GM18508 (cell line): ENCODE data around the gene PCYT1A.
"Not testable (repeated sequence)": the region's sequence is repeated elsewhere in the genome, so short reads cannot be mapped to it uniquely, and the experiment has no call there.

Source experiments
- ATAC-seq: cut with Tn5 transposase; IDR thresholded peaks from one replicate; pipeline ENCODE4 v1.9.1; 2021; ENCODE audit warnings: moderate number of reproducible peaks; ENCODE audit not compliant: insufficient read depth, unreplicated experiment

The PCYT1A gene

DNA sequence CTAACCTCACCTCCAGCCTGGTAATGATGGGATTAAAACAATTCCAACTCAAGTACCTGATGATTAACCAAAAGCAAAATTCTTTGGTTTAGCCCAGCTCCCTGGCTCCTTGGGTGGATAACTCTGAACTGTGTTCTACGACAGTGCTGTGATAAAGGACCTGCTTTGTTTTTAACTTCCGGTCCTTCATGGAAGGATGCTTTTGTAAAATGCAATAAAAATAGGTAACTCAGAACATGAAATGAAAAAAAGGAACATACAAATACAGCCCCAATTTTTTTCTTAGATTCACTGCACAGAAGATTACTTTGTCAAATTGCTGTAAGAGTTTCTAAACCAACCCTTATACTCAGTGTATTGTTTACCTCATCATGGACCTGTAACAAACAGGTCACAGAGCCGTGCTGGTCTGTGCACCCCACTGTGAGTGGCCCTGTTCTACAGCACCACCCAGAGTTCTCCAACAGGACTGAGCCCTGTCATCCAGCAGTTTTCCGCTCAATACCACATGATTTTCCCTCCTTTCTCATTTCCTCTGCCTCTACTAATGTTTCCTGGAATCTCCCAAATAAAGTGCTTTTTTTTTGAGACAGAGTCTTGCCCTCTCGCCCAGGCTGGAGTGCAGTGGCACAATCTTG is 4.9 kb upstream of the PCYT1A start:
- no peak for ATAC-seq

DNA sequence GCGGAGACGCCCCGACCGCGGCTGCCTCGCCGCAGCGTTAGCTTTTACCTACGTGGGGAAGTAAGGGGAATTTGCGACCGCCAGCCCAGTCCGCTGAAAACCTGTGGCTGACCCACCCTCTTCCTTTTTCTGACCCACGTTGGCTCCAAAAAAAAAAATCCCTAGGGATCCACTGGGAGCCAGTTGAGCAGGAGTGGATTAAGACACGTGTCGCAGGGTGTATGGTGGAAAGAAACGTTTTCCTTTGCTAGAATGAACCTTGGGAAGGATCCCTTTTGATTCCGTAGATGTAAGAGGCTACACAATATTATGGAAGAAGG is 575 bp upstream of the PCYT1A start:
- ATAC-seq: no peak

DNA sequence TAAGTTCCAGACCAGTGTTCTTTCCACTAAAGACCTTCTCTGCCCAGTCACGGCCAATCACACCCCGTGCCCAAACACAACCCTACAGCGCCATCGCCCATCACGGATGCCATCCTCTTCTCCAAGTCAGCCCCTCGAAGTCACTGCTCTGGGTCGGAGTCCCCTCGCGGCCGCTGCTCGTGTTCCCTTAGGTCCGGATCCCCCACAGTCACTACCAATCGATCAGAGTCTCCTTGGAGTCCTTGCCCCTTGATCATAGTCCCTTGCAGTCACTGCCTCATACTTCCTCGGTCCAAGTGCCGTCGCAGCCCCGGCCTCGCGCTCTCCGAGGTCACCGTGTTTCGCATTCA is 461 bp downstream of the PCYT1A start:
- no peak for ATAC-seq

GRCh38 chr3:196284396-196284795 is 3.1 kb downstream of the PCYT1A start:
- ATAC-seq: no peak

- no peak for ATAC-seq
These were observed 5.6 kb downstream of the PCYT1A start for GRCh38 chr3:196281962-196282361.

DNA sequence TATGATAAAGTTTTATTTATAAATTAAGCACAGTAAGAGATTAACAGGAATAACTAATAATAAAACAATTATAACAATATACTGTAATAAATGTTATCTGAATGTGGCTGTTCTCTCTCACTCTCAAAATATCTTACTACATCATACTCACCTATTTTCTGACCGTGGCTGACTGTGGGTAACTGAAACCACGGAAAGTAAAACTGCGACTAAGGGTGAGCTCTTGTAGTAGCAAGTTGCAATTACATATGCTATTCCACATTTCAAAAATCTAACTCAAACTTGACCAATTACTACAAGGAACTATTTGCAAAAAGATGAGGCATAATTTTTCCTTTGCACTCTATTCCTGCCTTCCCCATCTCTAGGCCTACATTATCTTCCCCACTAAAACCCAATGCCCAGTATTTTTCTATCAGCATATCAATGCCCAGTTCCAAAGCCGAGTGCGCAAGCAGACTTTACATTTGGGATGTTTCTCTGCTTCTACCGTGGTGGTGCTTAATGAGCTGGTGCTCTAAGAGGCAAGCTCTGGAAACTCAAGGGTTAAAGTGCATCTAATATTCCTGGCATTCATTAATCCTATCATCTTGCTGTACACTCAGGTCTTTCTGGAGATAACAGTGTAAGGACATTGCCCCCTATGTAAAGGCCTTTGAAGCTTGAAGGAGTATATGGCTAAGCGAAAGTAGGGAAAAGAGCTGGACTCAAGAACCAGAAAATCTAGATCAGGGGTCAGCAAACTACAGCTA is 6.7 kb downstream of the PCYT1A start:
- ATAC-seq: no peak

- ATAC-seq: no peak
These were observed 12.4 kb downstream of the PCYT1A start for GRCh38 chr3:196275126-196275525.

- ATAC-seq: peak; percentile 57
These were observed 12.9 kb downstream of the PCYT1A start for GRCh38 chr3:196274585-196274984.

- ATAC-seq: no peak
These were observed 13.9 kb downstream of the PCYT1A start for GRCh38 chr3:196273655-196274054.

DNA sequence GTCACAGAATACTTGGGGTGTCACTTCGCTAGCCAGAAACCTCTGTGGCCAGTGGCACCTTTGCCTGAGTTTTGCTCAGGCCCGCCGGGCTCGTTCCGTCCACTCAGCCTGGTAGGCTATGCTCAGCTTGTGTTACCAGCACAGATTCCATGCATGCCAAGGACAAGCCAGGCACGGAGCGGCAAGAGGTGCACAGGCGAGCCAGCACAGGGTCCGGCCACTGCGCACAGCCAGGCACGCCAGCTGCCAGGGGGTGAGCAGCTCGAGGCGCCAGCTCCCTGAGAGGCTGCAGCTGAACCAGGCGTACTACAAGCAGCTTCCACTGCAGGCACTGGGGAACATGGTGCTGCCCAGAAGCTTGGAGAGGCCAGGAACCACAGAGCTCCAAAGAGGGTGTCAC is 14.7 kb downstream of the PCYT1A start:
- ATAC-seq: no peak

GRCh38 chr3:196270499-196270898 is 17.0 kb downstream of the PCYT1A start:
- no peak for ATAC-seq

DNA sequence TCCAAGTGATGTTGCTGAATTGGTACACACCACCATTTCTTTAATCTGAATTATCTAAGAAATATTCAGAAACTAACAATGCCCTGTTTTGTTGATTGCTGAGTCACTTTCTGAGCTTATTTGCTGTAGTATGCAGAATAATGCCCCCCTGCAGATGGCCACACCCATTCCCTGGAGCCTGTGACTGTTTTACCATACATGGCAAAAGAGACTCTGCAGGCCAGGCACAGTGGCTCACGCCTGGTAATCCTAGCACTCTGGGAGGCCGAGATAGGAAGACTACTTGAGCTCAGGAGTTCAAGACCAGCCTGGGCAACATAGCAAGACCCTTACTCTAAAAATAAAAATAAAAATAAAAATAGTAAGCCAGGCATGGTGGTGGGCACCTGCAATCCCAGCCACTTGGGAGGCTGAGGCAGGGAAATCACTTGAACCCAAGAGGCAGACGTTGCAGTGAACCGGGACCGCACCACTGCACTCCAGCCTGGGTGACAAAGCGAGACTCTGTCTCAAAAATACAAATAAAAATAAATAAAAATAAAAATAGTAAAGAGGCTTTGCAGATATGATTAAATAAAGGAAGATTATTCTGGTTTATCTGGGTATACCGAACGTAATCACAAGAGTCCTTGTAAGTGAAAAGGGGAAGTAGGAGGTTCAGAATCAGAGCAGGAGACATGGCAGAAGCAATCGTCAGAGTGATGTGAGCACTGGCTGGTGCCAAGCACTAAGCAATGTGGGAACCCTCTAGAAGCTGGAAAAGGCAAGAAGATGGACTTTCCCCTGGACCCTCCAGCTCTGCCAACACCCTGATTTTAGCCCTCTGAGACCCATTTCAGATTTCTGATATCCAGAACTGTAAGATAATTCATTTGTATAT is 19.0 kb downstream of the PCYT1A start:
- ATAC-seq: no peak

GRCh38 chr3:196263819-196264218 is 23.7 kb downstream of the PCYT1A start:
- ATAC-seq: no peak

DNA sequence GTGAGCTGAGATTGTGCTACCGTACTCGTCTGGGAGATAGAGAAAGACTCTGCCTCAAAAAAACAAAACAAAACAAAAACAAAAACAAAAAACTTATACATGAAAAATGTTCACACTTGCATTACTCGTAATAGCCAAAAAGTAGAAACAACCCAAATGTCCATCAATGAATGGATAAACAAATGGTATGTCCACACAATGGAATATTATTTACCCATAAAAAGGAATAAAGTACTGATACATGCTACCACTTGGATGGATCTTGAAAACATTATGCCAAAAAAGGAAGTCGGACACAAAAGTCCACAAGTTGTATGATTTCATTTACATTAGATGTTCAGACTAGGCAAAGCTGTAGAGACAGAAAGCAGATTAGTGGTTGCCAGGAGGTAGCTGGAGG is 26.7 kb downstream of the PCYT1A start:
- no peak for ATAC-seq

DNA sequence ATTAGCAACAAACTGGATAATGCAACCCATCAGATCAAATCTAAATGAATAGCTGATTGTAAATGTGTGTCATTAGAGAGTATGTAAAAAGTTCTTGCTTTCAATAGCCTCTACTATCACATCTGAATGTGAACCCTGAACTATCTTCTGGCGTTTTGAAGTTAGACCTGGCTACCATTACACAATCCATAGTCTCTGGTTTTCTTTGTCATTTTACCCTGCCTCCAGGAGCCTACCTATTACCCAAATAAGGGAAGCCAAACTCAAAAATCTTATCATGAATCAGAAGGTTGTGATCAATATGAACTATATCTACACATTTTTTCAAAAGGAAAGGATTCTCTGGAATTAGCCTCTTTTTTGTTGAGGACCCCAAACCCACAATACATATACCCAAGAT is 31.8 kb downstream of the PCYT1A start:
- ATAC-seq: no peak

DNA sequence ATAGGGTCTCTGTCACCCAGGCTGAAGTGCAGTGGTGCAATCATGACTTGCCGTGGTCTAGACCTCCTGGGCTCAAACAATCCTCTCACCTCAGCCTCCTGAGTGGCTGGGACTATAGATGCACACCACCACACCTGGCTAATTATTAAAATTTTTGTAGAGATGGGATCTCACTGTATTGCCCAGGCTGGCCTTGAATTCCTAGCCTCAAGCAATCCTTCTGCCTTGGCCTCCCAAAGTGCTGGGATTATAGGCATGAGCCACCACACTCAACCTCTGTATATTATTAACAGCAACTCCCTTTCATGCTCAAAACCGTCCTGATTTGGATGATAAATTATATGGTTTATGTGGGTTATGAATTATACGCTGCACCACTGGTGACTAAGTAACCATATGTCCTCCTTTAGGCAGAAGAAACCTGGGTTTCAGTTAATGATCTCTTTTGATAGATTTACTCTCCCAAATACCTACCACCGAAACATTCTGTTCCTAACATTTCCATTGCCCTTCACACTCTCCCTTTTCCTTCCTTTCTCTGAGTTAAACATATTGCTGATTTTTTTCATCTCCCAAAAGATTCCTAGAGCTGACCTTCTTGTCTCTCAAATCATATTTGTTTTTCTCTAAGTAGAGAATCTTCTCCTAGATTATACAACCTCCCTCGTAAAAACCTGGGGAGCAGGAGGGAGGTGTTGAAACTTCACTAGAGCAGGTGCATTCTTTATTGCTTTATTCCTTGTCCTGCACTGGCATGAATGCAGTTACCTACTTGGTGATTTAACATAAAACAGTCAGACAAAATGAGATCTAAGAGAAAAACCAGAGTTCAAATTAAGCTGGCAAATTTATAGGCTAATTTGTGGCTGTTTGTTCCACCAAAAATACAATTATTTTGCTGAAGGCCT is 32.9 kb downstream of the PCYT1A start:
- no peak for ATAC-seq

GRCh38 chr3:196251918-196252317 is 35.6 kb downstream of the PCYT1A start:
- ATAC-seq: no peak

- ATAC-seq: no peak
These were observed 40.8 kb downstream of the PCYT1A start for GRCh38 chr3:196246612-196247308.

GRCh38 chr3:196244166-196244565 is 43.4 kb downstream of the PCYT1A start:
- ATAC-seq: not testable (repeated sequence)

DNA sequence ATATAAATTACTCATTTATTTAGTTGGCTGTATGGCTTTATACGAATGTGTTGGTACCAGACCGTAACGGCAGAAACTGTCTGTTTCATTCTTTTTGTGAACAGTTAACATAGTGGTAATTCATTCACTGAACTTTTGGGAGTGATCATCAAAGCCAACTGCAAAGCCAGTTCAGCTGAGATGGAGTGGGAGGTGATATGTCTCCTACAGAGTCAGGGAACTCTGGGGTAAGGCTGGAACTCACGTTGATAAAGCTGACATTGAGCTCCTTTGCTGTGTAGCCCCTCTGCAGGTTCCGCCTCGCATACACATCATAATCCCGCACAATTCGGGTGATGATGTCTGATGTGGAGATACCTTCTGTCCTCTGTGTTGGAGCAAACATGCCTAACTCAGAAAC is 45.8 kb downstream of the PCYT1A start:
- no peak for ATAC-seq
